Glomerular endothelial cell (primary cell): ENCODE data around the gene DPF3. TPM values are rescaled to one million over a fixed set of nuclear protein-coding genes. Genes with fewer than 3 reads are reported as not detected.

Experiments
- DNase-seq: peaks from one replicate; pipeline ENCODE4 v3.0.0-alpha.2; 2011; ENCODE audit warnings: low read depth, low spot score; ENCODE audit errors: extremely low read depth
- total RNA-seq: library from RNA; depleted of rRNA; stranded (reverse); fragments of >200 nt; gene quantifications from 2 replicates; pipeline ENCODE4 v1.2.3, GENCODE V29; 2015

Gene DPF3
- total RNA-seq, 1 donor from 2014 or later: 6.2 TPM

DNA sequence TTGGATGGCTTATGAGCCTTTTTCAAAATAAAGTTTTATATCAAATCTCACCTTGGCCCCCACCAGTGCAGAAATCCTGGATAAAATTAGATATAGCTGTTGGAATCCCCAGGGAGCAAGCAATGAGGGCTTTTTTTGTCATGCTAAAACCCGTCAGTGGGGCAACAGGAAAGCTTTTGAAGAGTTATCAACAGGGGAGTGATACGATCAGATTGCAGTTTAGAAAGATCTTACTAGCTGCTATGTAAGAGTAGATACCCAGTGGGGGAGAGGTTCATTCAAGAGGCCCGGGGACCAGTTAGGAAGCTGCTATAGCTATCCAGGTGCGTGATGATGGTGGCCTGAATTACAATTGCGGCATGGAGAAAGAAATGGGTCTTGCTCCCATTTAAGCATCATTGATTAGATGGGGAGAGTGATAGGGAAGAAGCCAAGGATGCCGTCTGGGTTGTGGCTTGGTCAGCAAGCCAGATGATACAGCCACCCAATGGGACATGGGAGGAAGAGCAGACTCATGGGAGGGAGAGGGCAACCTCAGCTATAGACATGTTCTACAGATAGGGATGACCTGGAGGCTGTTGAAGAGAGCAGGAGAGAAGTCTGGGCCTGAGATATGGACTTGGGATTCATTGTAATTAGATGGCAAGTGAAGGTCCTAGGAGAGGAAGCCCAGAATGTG lies 272.4 kb downstream of the DPF3 start:
- DNase-seq: no peak

GRCh38 chr14:72619881-72620280 lies 274.0 kb downstream of the DPF3 start:
- DNase-seq: no peak

- no peak for DNase-seq
These were observed 274.8 kb downstream of the DPF3 start for GRCh38 chr14:72619111-72619571.

GRCh38 chr14:72618424-72618823 lies 275.5 kb downstream of the DPF3 start:
- no peak for DNase-seq

GRCh38 chr14:72617391-72618031 lies 276.4 kb downstream of the DPF3 start:
- no peak for DNase-seq

DNA sequence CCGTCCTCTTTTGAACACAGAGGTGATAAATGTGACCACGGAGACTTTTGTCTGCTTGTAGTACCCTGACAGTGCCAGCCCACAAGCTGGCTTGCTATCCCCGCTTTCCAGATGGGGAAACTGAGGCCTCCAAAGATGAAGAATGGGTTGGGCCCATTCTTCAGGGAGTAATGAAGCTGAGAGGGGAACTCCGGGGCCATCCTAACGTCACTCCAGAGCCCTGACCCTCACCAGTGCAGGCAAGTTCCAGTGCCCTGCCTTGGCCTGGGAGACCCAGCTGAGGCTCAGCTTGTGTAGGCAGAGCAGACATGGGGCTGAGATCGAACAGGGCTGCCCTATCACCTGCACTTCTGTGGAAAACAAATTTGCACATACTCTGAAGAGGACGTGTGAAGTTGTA lies 277.1 kb downstream of the DPF3 start:
- no peak for DNase-seq

DNA sequence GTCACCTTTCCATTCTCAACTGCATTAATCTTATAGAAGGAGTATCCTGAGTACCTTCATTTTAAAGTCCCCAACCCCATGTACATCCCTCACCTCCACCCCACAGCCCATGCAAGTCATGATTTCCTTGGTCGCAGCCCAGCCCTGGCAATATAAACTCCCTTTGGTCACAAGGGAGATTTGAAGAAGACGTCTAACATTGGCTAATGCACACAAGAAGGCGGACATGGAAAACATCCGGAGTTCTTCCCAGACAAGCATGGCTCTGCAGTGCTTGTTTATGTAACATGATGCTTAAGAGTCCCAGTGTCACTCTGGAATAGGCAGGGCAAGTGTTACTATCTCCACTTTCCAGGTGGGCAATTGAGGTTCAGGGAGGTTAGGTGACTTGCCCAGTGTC lies 277.6 kb downstream of the DPF3 start:
- no peak for DNase-seq

- DNase-seq: no peak
These were observed 278.3 kb downstream of the DPF3 start for GRCh38 chr14:72615451-72616121.

DNA sequence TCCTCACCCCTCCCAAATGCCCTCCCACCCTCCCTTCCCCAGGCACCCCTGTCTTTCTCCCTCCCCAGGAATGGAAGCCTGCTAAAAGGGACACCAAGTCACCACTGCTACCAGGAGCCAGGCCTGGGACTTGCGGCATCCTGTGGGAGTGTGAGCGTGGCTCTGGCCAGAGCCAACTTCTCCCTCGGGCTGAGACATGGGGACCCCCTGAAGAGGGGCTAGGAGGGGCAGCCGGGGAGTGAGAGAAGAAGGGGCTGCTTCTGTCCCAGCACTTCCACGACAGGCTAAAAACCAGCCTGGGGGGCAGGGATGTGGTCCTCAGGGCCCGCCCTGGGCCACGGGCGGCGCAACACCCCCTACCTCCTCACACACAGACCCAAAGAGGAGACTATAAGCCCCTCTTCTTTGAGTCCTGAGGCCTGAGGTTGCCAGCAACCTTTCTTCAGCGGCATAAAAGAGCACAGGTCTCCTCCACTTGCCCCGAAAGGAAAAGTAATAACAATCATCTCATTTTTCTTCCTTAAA lies 278.9 kb downstream of the DPF3 start:
- DNase-seq: no peak

DNA sequence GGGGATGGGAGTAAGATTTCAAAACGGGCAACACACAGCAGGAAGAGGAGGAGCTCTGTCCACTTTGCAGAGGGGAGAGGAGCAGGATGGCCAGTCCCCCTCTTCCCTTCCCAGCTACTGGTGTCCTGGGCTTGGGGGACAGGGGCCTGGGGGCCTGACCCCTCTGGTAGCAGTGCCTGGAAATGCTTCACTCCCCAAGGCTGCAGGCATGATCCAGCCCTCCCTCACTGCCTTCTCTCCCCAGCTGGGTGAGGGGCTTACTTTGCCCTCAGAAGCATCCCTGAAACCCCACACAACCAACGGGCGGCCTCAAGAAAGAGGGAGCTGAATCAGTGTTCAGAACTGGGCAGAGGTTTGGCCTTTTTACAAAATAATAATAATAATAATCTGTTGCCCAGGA lies 279.5 kb downstream of the DPF3 start:
- no peak for DNase-seq

- no peak for DNase-seq
These were observed 280.0 kb downstream of the DPF3 start for GRCh38 chr14:72613975-72614319.

GRCh38 chr14:72613231-72613974 lies 280.5 kb downstream of the DPF3 start:
- DNase-seq: no peak

DNA sequence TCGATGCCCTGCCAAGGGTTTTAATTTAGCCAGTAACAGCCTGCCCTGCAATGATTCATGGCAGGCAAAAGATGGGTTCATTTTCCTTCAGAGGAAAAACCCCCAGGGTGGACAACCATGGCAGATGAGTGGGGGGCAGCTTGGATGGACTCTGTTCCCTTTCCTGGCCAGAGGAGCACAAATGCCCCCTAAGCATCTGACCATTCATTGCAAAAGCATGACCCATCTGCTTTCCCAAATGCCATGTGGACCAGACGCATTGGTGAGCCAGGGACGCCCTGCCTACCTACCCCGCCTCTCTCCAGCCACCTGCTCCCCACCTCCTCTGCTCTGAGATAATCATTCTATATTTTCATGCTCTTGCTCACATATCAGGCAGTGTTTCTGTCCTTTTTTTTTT lies 281.9 kb downstream of the DPF3 start:
- DNase-seq: no peak

DNA sequence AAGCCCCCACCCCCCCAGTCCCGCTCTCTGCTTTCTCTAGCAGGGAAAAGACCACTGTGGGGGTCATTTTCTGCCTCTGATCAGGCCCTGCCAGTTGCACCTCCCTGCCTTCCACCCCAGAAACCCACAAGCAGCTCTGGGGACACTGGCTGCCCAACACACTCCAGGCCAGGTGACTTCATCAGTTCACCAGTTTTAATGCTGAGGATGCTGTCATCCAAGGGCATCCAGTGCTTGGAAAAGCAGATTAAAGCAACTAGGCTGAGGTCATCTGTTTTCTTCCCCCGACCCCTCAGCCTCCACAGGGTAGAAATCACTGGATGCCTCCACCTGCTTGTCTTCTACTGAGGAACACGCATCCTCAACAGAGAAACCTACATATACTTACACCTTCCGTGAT lies 282.4 kb downstream of the DPF3 start:
- DNase-seq: no peak

- DNase-seq: no peak
These were observed 283.1 kb downstream of the DPF3 start for GRCh38 chr14:72610831-72611200.

GRCh38 chr14:72610096-72610830 lies 283.6 kb downstream of the DPF3 start:
- DNase-seq: no peak

DNA sequence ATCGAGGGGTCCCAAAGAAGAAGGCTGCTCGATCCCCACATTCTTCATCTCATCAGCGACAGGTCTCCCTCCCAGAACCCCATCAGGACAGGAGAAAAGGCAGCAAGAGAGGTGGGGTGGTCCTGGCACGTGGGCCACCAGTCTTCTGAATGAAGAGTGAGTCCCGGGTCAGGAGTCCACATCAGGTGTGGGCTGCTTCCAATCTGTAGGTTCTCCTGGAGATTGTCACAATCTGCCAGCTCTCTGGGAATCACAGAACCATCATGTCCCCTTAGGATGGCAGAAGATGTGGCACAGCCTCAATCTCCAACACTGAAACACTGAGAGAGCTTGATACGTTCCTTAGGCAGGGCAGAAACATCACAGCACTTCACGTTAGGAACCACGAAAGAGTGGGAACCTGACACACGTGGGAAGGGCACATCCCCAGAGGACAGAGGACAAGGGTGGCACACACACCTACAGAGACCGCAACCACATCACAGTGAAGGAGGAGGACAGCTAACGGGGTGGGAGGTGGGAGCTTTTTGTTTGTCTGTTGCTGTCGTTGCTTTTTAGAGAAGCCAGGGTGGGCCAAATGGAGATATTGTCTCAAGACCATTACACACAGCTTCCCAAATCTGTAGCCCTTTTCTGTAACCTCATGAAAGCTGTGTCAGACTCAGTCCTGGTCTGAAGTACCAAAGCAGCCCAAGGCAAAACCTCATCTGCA lies 284.5 kb downstream of the DPF3 start:
- no peak for DNase-seq

DNA sequence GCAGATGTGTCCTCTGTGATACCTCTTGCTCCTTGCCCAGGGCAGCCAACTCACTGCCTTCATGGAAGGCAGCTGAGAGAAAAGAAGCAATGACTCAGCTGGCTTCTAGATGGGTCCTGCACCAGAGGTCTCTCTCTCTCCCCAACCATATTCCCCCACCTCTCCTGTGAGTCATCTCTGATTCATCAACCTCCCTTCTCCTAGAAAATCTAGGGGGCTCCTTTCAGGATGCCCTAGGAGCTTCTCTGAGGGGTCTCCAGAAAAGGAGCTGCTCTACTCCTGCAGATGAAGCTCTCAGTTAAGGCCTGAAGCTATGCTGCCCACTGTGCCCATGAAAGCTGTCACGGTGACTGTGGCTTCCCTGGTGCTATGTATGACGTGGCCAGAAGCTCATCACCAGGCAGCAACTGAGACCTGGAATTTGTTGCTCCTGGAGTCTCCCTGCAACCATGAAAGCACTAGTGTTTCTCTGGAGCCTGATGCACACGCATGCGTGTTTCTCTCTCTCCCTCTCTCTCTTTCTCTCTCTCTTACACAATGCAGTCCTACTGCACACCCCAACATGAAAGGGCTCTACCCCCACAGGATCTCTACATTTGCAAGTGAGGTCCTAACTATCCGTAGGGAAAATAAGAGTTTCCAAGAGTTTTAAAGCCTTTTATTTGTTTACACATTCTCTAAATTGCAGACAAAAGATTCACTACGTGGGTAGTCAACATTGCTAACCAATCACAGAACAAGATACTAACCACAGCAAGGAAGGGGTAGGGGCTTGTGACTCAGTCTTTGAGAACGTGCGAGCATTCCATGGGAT lies 285.3 kb downstream of the DPF3 start:
- peak; percentile 31 for DNase-seq
